ENCODE results near the gene ARMH3. TPM values are rescaled to one million over a fixed set of nuclear protein-coding genes. Genes with fewer than 3 reads are reported as not detected.

The ARMH3 gene
- total RNA-seq, 1 experiment from 2014 or later: 17.1 TPM

GRCh38 chr10:101935431-101935830 lies 120.5 kb downstream of the ARMH3 start (continued):
- no peak for TF ChIP-seq JUN (CRISPR knock-in tag; IDR thresholded peaks at IDR 0.05)
- no peak for TF ChIP-seq ELF4 (CRISPR knock-in tag; IDR thresholded peaks at IDR 0.05; ENCODE audit: low read depth)
- TF ChIP-seq ZNF671 (CRISPR knock-in tag; IDR thresholded peaks at IDR 0.05): no peak
- no peak for TF ChIP-seq EMX1 (CRISPR knock-in tag; IDR thresholded peaks at IDR 0.05)
- no peak for TF ChIP-seq GRHL2 (CRISPR knock-in tag; IDR thresholded peaks at IDR 0.05; ENCODE audit: insufficient replicate concordance, severe bottlenecking)
- TF ChIP-seq ETV6 (CRISPR knock-in tag; IDR thresholded peaks at IDR 0.05): no peak

DNA sequence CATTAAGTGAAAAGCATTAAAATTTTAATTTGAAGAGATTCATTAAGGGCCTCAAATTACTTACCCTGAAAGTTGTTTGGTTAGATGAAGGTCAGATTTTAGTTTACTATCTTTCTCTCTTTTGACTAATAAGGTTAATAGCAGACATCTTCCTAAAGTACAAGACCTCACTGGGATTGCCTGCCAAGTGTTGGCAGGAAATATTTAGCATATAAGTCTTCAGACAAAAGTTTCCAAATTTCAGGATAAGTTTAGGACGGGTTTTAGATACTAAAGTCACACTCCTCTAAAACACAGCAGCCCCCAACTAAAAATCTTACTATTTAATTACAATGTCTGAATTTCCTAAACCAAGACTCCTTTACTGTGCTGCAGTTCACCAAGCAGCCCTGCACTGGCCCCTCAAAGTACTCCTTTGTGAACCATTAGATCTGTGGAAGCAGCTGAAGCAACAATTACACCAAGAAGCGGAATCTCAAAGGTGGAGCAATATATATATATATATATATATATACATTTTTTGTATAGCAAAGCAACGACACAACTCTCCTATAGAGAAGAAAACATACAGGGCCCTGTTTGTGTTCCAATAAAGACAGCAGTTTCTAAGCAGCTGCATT lies 121.2 kb downstream of the ARMH3 start:
- Mint-ChIP-seq H3K4me1 (no peaks in the 10 kb centered on the region), H3K27me3 (ENCODE audit: low read depth) (no peaks in the 10 kb centered on the region), H3K9me3 (no peaks in the 10 kb centered on the region), H3K36me3 (0 out of 2 replicates have a peak, but pooled peaks cover 4% of the 10 kb centered on the region), H3K4me3 (no peak overlapping the region), H3K27ac (no peak overlapping the region)
- ChIA-PET POLR2A (no interaction called here), CTCF (interaction anchor here (1.1 to 2.7 kb wide), 3 partner anchors 45 to 138 kb away, joined by 3 to 8 read pairs (median 7); no protein-coding TSS in a partner anchor)
- DNase-seq (ENCODE audit: low spot score) (no peak), ATAC-seq (no peak)
- TF ChIP-seq KAT7 (CRISPR knock-in tag; IDR thresholded peaks at IDR 0.05; ENCODE audit: borderline replicate concordance) (no peak), ARID4B (CRISPR knock-in tag; IDR thresholded peaks at IDR 0.05; ENCODE audit: borderline replicate concordance) (no peak), USF2 (CRISPR knock-in tag; IDR thresholded peaks at IDR 0.05) (no peak)

DNA sequence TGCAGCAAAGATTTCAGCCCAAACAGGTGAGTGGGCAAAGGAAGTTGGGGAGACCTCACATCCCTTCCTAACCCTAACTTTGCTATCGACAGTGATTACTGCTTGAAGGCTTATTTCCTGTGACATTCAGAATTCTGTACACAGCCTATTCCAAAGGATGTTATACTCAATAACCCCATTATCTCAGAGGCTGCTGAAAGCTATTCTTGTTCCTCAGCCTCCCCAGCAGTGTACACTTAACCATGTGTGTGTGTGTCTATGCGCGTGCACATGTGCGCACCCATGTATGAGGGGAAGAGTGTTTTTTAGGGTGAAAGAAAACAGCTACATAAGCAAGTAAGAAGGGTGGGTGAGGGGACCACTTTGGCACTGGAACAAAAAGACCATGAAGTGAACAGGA lies 122.0 kb downstream of the ARMH3 start:
- Mint-ChIP-seq H3K4me1 (no peaks in the 10 kb centered on the region), H3K27ac (no peak overlapping the region), H3K27me3 (ENCODE audit: low read depth) (no peaks in the 10 kb centered on the region), H3K9me3 (no peaks in the 10 kb centered on the region), H3K4me3 (no peak overlapping the region), H3K36me3 (0 out of 2 replicates have a peak, but pooled peaks cover 4% of the 10 kb centered on the region)
- ChIA-PET CTCF (interaction anchor here (1.2 kb wide), 1 partner anchor 44 kb away, joined by 3 read pairs; no protein-coding TSS in a partner anchor), POLR2A (no interaction called here)
- no peak for TF ChIP-seq JAZF1 (CRISPR knock-in tag; IDR thresholded peaks at IDR 0.05)
- TF ChIP-seq CTCF (IDR thresholded peaks at IDR 0.05): no peak
- TF ChIP-seq ZNF138 (CRISPR knock-in tag; conservative IDR thresholded peaks at IDR 0.05): no peak
- no peak for TF ChIP-seq ZNF263 (CRISPR knock-in tag; IDR thresholded peaks at IDR 0.05; ENCODE audit: low read depth)
- no peak for TF ChIP-seq USF2 (CRISPR knock-in tag; IDR thresholded peaks at IDR 0.05)
- TF ChIP-seq CBFB (CRISPR knock-in tag; IDR thresholded peaks at IDR 0.05; ENCODE audit: low read depth): no peak
- no peak for TF ChIP-seq JUN (CRISPR knock-in tag; IDR thresholded peaks at IDR 0.05)
- TF ChIP-seq, protein P1, sequence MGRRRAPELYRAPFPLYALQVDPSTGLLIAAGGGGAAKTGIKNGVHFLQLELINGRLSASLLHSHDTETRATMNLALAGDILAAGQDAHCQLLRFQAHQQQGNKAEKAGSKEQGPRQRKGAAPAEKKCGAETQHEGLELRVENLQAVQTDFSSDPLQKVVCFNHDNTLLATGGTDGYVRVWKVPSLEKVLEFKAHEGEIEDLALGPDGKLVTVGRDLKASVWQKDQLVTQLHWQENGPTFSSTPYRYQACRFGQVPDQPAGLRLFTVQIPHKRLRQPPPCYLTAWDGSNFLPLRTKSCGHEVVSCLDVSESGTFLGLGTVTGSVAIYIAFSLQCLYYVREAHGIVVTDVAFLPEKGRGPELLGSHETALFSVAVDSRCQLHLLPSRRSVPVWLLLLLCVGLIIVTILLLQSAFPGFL (CRISPR knock-in tag; IDR thresholded peaks at IDR 0.05; ENCODE audit: borderline replicate concordance): no peak
- no peak for DNase-seq (ENCODE audit: low spot score)
- ATAC-seq: no peak
